IMR-90 (cell line): Measurements from ENCODE around the gene ZNF132. TPM values are rescaled to one million over a fixed set of nuclear protein-coding genes. Genes with fewer than 3 reads are reported as not detected.
A peak's percentile ranks its signal among the peaks of the same experiment; 100 is the strongest.

Experiments used
- ATAC-seq: fragments of 200-7000 bp; cut with Tn5 transposase; 2 replicates; pipeline ENCODE4 v1.9.1; 2020; ENCODE audit warnings: low read depth, mild to moderate bottlenecking, moderate library complexity
- BruUV-seq: library from RNA; stranded (reverse); fragments of 400-500 nt; replicated peaks from 2 replicates; lab custom pipeline; 2021; lab: Mats Ljungman, UMichigan
- CTCF ChIA-PET: fragments of 300-600 bp; formaldehyde crosslinking; extraction: SDS; loops from one replicate; lab custom pipeline; 2021; ENCODE audit warnings: antibody characterized with exemption; lab: Yijun Ruan, JAX
- POLR2A ChIA-PET: fragments of 300-600 bp; sonication (Branson Sonifier 250); formaldehyde crosslinking; loops from one replicate; lab custom pipeline; 2022; ENCODE audit warnings: antibody characterized with exemption; ENCODE audit not compliant: unreplicated experiment; lab: Charles Lee
- DNase-seq: peaks from one replicate; pipeline ENCODE4 v3.0.0; 2013
- H2AFZ ChIP-seq: replicated peaks from 2 replicates; pipeline ENCODE3; 2013; ENCODE audit warnings: low read length, mild to moderate bottlenecking; ENCODE audit not compliant: poor library complexity
- H2AK5ac ChIP-seq: 2 replicates; pipeline ENCODE4 v1.6.1; 2013; ENCODE audit warnings: low read depth, low read length, inconsistent platforms
- H2AK9ac ChIP-seq: replicated peaks from 2 replicates; pipeline ENCODE3; 2013; ENCODE audit warnings: mild to moderate bottlenecking, low read depth, low read length, moderate library complexity; ENCODE audit not compliant: poor library complexity
- H2BK120ac ChIP-seq: 2 replicates; pipeline ENCODE4 v1.6.1; 2013; ENCODE audit warnings: low read depth, low read length, inconsistent platforms
- H2BK15ac ChIP-seq: 3 replicates; pipeline ENCODE4 v1.6.1; 2013; ENCODE audit warnings: low read depth, low read length, inconsistent platforms
- H2BK20ac ChIP-seq: 2 replicates; pipeline ENCODE4 v1.6.1; 2013; ENCODE audit warnings: low read depth, mild to moderate bottlenecking, inconsistent platforms, low read length, moderate library complexity
- H2BK5ac ChIP-seq: 2 replicates; pipeline ENCODE4 v1.6.1; 2013; ENCODE audit warnings: mild to moderate bottlenecking, low read depth, low read length, inconsistent platforms; ENCODE audit not compliant: poor library complexity, severe bottlenecking
- H3K14ac ChIP-seq: replicated peaks from 2 replicates; pipeline ENCODE4 v1.6.1; 2013; ENCODE audit warnings: low read depth, low read length, inconsistent platforms
- H3K18ac ChIP-seq: 2 replicates; pipeline ENCODE4 v1.6.1; 2013; ENCODE audit warnings: low read depth, low read length, control low read depth
- H3K23ac ChIP-seq: 2 replicates; pipeline ENCODE4 v1.6.1; 2013; ENCODE audit warnings: low read depth, low read length, inconsistent platforms
- H3K27ac ChIP-seq: 2 replicates; pipeline ENCODE4 v1.5.1; 2013; ENCODE audit warnings: mild to moderate bottlenecking, control low read depth, low read length; ENCODE audit not compliant: insufficient read depth
- H3K27me3 ChIP-seq: 2 replicates; pipeline ENCODE4 v1.6.1; 2013; ENCODE audit warnings: low read length; ENCODE audit not compliant: control insufficient read depth, insufficient read depth
- H3K36me3 ChIP-seq: 2 replicates; pipeline ENCODE4 v1.6.1; 2013; ENCODE audit warnings: low read length, mixed read lengths; ENCODE audit not compliant: control insufficient read depth, insufficient read depth
- H3K4ac ChIP-seq: 2 replicates; pipeline ENCODE4 v1.6.1; 2013; ENCODE audit warnings: low read depth, low read length, inconsistent platforms
- H3K4me1 ChIP-seq: 2 replicates; pipeline ENCODE4 v1.6.1; 2013; ENCODE audit warnings: low read length, mixed read lengths; ENCODE audit not compliant: control insufficient read depth, insufficient read depth
- H3K4me2 ChIP-seq: 2 replicates; pipeline ENCODE4 v1.6.1; 2013; ENCODE audit warnings: low read depth, mild to moderate bottlenecking, control low read depth, low read length, moderate library complexity
- H3K4me3 ChIP-seq: 2 replicates; pipeline ENCODE4 v1.5.1; 2013; ENCODE audit warnings: low read depth, mild to moderate bottlenecking, control low read depth, low read length, moderate library complexity; ENCODE audit not compliant: insufficient read depth
- H3K56ac ChIP-seq: 2 replicates; pipeline ENCODE4 v1.6.1; 2013; ENCODE audit warnings: low read length, inconsistent platforms; ENCODE audit not compliant: insufficient read depth; ENCODE audit errors: extremely low read depth
- H3K79me1 ChIP-seq, 2 experiments: 2 replicates each; pipeline ENCODE4 v1.6.1; 2013; ENCODE audit warnings: low read length in 2 of 2, inconsistent platforms in 1 of 2, low read depth in 1 of 2
- H3K9ac ChIP-seq: 2 replicates; pipeline ENCODE4 v1.6.1; 2013; ENCODE audit warnings: low read depth, low read length, control low read depth
- H3K9me1 ChIP-seq: 2 replicates; pipeline ENCODE4 v1.6.1; 2013; ENCODE audit warnings: low read length, inconsistent platforms; ENCODE audit not compliant: insufficient read depth
- H3K9me3 ChIP-seq: 2 replicates; pipeline ENCODE4 v1.6.1; 2013; ENCODE audit warnings: low read length; ENCODE audit not compliant: control insufficient read depth, insufficient read depth
- H4K20me1 ChIP-seq: 2 replicates; pipeline ENCODE4 v1.6.1; 2013; ENCODE audit warnings: low read length, inconsistent platforms; ENCODE audit not compliant: insufficient read depth
- H4K5ac ChIP-seq: 2 replicates; pipeline ENCODE4 v1.6.1; 2013; ENCODE audit warnings: mild to moderate bottlenecking, low read depth, low read length, control low read depth
- H4K8ac ChIP-seq, 2 experiments: 2 replicates each; pipeline ENCODE4 v1.6.1; 2013; ENCODE audit warnings: low read depth in 2 of 2, low read length in 2 of 2, control low read depth in 1 of 2, inconsistent platforms in 1 of 2
- H4K91ac ChIP-seq: 2 replicates; pipeline ENCODE4 v1.6.1; 2013; ENCODE audit warnings: low read depth, low read length, inconsistent platforms; ENCODE audit not compliant: insufficient read depth
- BHLHE40 ChIP-seq: fragments of 150-350 bp; IDR thresholded peaks from 2 replicates; pipeline ENCODE4 v1.6.1; 2016; ENCODE audit warnings: mild to moderate bottlenecking, low read depth, low read length
- CEBPB ChIP-seq: IDR thresholded peaks from 2 replicates; pipeline ENCODE4 v1.6.1; 2012; ENCODE audit warnings: low read depth, low read length, improper control_type of control experiment
- CHD1 ChIP-seq: IDR thresholded peaks from 2 replicates; pipeline ENCODE4 v1.6.1; 2012; ENCODE audit warnings: low read depth, low read length, improper control_type of control experiment
- FOS ChIP-seq: fragments of 150-350 bp; IDR thresholded peaks from 2 replicates; pipeline ENCODE4 v1.6.1; 2016; ENCODE audit warnings: low read depth, low read length
- MAFK ChIP-seq: IDR thresholded peaks from 2 replicates; pipeline ENCODE4 v1.6.1; 2012; ENCODE audit warnings: low read depth, low read length, improper control_type of control experiment
- MAZ ChIP-seq: IDR thresholded peaks from 2 replicates; pipeline ENCODE4 v1.6.1; 2012; ENCODE audit warnings: low read depth, mild to moderate bottlenecking, low read length, improper control_type of control experiment, moderate library complexity, borderline replicate concordance
- MXI1 ChIP-seq: IDR thresholded peaks from 2 replicates; pipeline ENCODE4 v1.6.1; 2012; ENCODE audit warnings: low read depth, mild to moderate bottlenecking, low read length, moderate library complexity, borderline replicate concordance
- NFE2L2 ChIP-seq: fragments of 150-350 bp; IDR thresholded peaks from 2 replicates; pipeline ENCODE4 v1.6.1; 2016; ENCODE audit warnings: low read depth, mild to moderate bottlenecking, low read length
- POLR2A ChIP-seq: IDR thresholded peaks from 2 replicates; pipeline ENCODE4 v1.6.1; 2012; ENCODE audit warnings: mild to moderate bottlenecking, low read depth, low read length
- RAD21 ChIP-seq: IDR thresholded peaks from 2 replicates; pipeline ENCODE4 v1.6.1; 2012; ENCODE audit warnings: low read length, improper control_type of control experiment
- RCOR1 ChIP-seq: IDR thresholded peaks from 2 replicates; pipeline ENCODE4 v1.6.1; 2012; ENCODE audit warnings: mild to moderate bottlenecking, low read length, improper control_type of control experiment; ENCODE audit not compliant: insufficient replicate concordance
- RFX5 ChIP-seq: IDR thresholded peaks from 2 replicates; pipeline ENCODE4 v1.8.0; 2012; ENCODE audit warnings: low read depth, mild to moderate bottlenecking, low read length, moderate library complexity
- SMC3 ChIP-seq: fragments of 150-350 bp; IDR thresholded peaks from 2 replicates; pipeline ENCODE4 v1.6.1; 2016; ENCODE audit warnings: low read depth, mild to moderate bottlenecking, antibody characterized with exemption, low read length, moderate library complexity
- WGBS, 2 experiments: methylation state at CpG; one replicate each; pipeline versions ENCODE4 v1.1.5 to v1.1.7; 2013; ENCODE audit warnings: missing lambda C conversion rate in 2 of 2; ENCODE audit not compliant: insufficient read length in 1 of 2; ENCODE audit errors: extremely low coverage in 2 of 2; 5-methylcytosine and 5-hydroxymethylcytosine counted together
- dilution Hi-C: fragments of 300-500 bp; cut with HindIII; formaldehyde crosslinking; loops from one replicate; pipeline ENCODE4 v1.14.3; 2018; ENCODE audit warnings: low sequenced_read_pairs; ENCODE audit not compliant: unreplicated experiment
- in situ Hi-C: fragments of 300-500 bp; cut with MboI; formaldehyde crosslinking; loops from 3 replicates; pipeline ENCODE4 v1.14.3; 2019; ENCODE audit warnings: low sequenced_read_pairs, inconsistent platforms, mixed read lengths
- intact Hi-C: fragments of 100-400 bp; cut with micrococcal nuclease; formaldehyde crosslinking; loops from 2 replicates; pipeline ENCODE4 v1.10.0; 2022
- polyA plus RNA-seq, 3 experiments: library from polyadenylated mRNA; depleted of rRNA; stranded (reverse); fragments of >200 nt; gene quantifications; 2 replicates each; pipeline ENCODE4 v1.2.3, GENCODE V29; 2012; ENCODE audit warnings: low replicate concordance in 1 of 3
- total RNA-seq: library from RNA; depleted of rRNA; stranded (reverse); fragments of >200 nt; gene quantifications from 2 replicates; pipeline ENCODE4 v1.2.3, GENCODE V29; 2012
- TF ChIP-seq, protein P1 (sequence below): fragments of 150-350 bp; IDR thresholded peaks from 2 replicates; pipeline ENCODE4 v1.6.1; 2016; ENCODE audit warnings: low read depth, mild to moderate bottlenecking, low read length, moderate library complexity, borderline replicate concordance

Gene ZNF132
- total and polyA plus RNA-seq, 2 of the 4 experiments (the other 2 are of a cell fraction), result 2.4 to 13.6 TPM

DNA sequence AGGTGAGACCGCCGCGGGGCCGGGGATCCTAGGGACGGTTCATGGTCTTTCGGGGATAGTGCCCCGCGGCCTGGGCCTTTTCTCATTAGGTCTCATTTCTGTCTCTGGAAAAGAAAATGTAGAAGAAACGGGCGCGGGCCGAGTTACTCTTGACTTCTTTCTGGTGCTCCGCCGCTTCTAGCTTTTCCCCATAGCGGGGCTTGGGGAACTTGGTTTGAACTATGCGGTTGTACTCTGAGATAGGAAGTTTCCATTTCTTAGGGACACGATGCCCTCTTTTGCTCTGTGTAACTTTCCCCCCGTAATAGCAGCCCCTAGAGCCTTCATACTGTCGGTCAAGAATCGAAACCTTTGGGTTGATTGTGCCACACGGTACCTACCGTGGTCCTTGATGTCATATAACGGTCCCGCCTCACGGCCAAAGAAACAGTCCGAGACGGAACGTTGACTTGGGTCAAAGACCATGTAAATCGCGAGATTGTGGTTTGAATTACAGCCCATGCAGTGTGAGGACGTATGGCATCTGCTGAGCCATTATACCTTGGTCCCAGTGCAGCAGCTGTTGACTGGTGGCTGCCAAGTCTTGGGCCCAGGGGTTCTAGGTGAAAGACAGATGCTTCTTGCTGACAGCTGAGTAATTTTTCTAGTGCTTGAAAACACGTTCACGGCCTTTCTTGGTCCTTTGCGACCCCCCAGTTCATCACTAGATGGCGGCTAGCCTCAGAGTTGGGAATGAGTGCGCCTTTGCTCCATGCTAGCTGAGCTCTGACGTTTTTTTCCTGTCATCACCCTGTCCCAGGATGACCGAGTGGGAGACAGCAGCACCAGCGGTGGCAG lies 52.4 kb downstream of the ZNF132 start (continued):
- no peak for TF ChIP-seq FOS
- TF ChIP-seq NFE2L2, result no peak

GRCh38 chr19:58386576-58387337 lies 53.2 kb downstream of the ZNF132 start, which contains the start of gene RPS5:
Gene RPS5 (plus strand): TSS chr19:58387269. CDS start chr19:58388138, 869 bp downstream.
- Histone ChIP-seq H3K4me1 (peaks cover 12% of the 10 kb centered on the region), H3K18ac (peak within 1 kb of the TSS; percentile 38), H3K56ac (peak within 1 kb of the TSS; percentile 92), H3K79me1 (peaks cover 15 to 55% of the 10 kb centered on the region in 2 experiments; a peak in 3 of 4 replicates), H3K14ac (peak within 1 kb of the TSS; percentile 92), H3K4me2 (peak within 1 kb of the TSS; percentile 97), H2BK15ac (no peak within 1 kb of the TSS), H3K23ac (peak within 1 kb of the TSS; percentile 97), H3K9ac (peak within 1 kb of the TSS; percentile 93), H2AK9ac (peak within 1 kb of the TSS; percentile 100), H3K9me1 (peaks cover 21% of the 10 kb centered on the region), H2BK20ac (no peak within 1 kb of the TSS), H4K5ac (peak within 1 kb of the TSS; percentile 70), H2BK120ac (peak within 1 kb of the TSS; percentile 52), H2AK5ac (peak within 1 kb of the TSS; percentile 95), H4K20me1 (peaks cover 32% of the 10 kb centered on the region), H3K4me3 (peak within 1 kb of the TSS; percentile 61), H2AFZ (peak within 1 kb of the TSS; percentile 96), H4K8ac (peak within 1 kb of the TSS; percentile 93 to 96), H3K9me3 (no peaks in the 10 kb centered on the region), H3K4ac (peak within 1 kb of the TSS; percentile 90), H3K36me3 (peaks cover 5% of the 10 kb centered on the region), H3K27ac (peak within 1 kb of the TSS; percentile 86), H3K27me3 (no peaks in the 10 kb centered on the region), H2BK5ac (peak within 1 kb of the TSS; percentile 87), H4K91ac (peak within 1 kb of the TSS; percentile 92)
- ATAC-seq (peak; percentile 91), DNase-seq (peak; percentile 99)
- ChIA-PET POLR2A (no interaction called here), CTCF (no interaction called here)
- 0% methylated on average over 31 of the region's 64 CpGs; no CpG with 5 or more reads in 1 of the 2 experiments for WGBS, 2 experiments
- in situ Hi-C loops (no loop called here), dilution Hi-C loops (no loop called here), intact Hi-C loops (loop anchor here (1.0 kb wide), 1 partner anchor 113 kb away; no protein-coding TSS in a partner anchor)
- BruUV-seq, result no TSS peak
- peak; percentile 83 for TF ChIP-seq BHLHE40
- peak; percentile 88 for TF ChIP-seq CEBPB
- TF ChIP-seq MAZ, result peak; percentile 8; the same call in 1 of the 2 replicates
- no peak for TF ChIP-seq NFE2L2
- TF ChIP-seq, protein P1, sequence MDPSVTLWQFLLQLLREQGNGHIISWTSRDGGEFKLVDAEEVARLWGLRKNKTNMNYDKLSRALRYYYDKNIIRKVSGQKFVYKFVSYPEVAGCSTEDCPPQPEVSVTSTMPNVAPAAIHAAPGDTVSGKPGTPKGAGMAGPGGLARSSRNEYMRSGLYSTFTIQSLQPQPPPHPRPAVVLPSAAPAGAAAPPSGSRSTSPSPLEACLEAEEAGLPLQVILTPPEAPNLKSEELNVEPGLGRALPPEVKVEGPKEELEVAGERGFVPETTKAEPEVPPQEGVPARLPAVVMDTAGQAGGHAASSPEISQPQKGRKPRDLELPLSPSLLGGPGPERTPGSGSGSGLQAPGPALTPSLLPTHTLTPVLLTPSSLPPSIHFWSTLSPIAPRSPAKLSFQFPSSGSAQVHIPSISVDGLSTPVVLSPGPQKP, result no peak
- TF ChIP-seq CHD1, result peak; percentile 73; the same call in 1 of the 2 replicates
- peak; percentile 99 for TF ChIP-seq POLR2A
- no peak for TF ChIP-seq FOS
- TF ChIP-seq RAD21, result no peak
- peak; percentile 99 for TF ChIP-seq MXI1
- TF ChIP-seq SMC3, result no peak
- TF ChIP-seq MAFK, result no peak
- TF ChIP-seq RCOR1, result no peak
- TF ChIP-seq RFX5, result no peak
